C4-2B (cell line): ENCODE results near the gene IDUA.

Experiments used
- ZFX ChIP-seq: fragments of 450-650 bp; IDR thresholded peaks from 2 replicates; pipeline ENCODE4 v1.6.1; 2017
- TF ChIP-seq, protein P1 (sequence below): fragments of 450-650 bp; conservative IDR thresholded peaks from 2 replicates; pipeline ENCODE4 v1.5.1; 2017; ENCODE audit warnings: mild to moderate bottlenecking

DNA sequence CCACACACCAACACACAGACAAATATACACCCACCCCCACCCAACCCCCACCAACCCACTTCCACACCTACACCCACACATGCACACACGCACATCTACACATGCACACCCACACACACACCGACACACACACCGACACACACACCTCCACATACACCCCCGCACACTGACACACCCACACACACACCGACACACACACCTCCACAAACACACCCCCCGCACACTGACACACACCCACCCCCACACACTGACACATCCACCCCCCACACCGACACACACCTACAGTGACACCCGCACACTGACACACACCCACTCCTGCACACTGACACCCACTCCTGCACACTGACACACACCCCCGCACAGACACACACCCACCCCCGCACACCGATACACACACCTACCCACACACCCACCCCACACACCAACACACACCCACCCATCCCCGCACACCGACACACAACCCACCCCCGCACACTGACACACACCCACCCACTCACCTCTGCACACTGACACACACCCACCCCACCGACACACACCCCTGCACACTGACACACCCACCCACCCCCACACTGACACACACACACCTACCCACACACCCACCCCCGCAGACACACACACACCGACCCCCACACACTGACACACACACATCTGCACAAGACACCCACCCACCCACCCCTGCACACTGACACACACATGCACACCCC is 55.7 kb downstream of the IDUA start:
- TF ChIP-seq, protein P1, sequence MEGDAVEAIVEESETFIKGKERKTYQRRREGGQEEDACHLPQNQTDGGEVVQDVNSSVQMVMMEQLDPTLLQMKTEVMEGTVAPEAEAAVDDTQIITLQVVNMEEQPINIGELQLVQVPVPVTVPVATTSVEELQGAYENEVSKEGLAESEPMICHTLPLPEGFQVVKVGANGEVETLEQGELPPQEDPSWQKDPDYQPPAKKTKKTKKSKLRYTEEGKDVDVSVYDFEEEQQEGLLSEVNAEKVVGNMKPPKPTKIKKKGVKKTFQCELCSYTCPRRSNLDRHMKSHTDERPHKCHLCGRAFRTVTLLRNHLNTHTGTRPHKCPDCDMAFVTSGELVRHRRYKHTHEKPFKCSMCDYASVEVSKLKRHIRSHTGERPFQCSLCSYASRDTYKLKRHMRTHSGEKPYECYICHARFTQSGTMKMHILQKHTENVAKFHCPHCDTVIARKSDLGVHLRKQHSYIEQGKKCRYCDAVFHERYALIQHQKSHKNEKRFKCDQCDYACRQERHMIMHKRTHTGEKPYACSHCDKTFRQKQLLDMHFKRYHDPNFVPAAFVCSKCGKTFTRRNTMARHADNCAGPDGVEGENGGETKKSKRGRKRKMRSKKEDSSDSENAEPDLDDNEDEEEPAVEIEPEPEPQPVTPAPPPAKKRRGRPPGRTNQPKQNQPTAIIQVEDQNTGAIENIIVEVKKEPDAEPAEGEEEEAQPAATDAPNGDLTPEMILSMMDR, result no peak
- TF ChIP-seq ZFX, result no peak
